Activated naive CD8-positive, alpha-beta T cell treated with anti-CD3 and anti-CD28 coated beads, Interleukin-2, amount 50 U/mL, for 16 hours (primary cell): ENCODE results near the gene TSPAN18.

Source experiments
- DNase-seq: peaks from one replicate; pipeline ENCODE4 v3.0.0-alpha.2; 2020; ENCODE audit warnings: low read depth, low spot score

The TSPAN18 gene

DNA sequence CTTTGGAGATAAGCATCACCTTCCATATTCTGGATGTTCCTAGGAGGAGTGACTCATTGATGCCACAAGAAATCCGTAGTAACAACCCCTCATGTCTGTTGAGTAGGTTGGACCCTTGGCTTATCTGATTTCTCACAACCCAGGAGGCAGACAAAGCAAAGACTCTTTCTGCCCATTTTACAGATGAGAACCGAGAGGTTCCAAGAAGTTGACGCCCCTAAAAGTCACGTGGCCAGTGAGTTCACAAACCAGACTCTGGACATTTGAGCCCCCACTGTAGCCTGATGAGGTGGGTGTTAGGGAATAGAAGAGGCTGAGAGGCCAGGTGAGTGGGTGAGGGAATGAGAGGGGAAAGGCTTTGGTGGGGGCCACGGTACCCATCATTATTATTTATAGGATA lies 70.3 kb downstream of the TSPAN18 start:
- no peak for DNase-seq

DNA sequence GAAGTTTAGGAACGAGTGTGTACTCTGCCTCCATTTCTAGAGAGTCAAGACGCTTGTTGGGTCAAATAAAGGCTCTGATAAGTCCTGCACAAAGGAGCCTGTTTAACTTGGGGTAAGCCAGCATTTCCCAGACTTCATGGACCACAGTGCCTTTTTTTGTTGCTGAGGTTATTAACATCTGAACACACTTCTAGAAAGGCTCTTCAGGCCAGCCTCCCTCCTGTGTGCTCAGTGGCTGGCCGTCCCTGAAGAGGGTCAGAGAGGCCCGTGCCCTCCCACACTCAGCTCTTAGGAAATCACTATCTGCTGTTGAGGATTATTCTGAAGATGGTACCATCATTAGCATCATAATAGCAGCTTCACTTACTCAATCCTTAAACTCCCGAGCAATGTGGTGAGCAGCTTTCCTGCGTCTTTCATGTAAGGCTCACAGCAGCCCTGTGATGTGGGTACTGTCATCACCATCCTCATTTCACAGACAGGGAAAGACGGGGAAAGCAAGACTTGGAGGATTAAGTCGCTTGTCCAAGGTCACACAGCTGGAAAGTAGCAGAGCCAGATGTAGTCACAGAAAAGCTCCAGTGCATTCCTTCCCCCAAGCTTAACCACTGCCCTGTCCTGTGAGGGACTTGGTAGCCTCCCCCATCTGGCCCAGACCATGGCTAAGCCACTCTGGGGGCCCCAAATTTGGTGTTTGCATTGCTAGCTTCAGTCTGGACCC lies 71.3 kb downstream of the TSPAN18 start:
- DNase-seq, result no peak

DNA sequence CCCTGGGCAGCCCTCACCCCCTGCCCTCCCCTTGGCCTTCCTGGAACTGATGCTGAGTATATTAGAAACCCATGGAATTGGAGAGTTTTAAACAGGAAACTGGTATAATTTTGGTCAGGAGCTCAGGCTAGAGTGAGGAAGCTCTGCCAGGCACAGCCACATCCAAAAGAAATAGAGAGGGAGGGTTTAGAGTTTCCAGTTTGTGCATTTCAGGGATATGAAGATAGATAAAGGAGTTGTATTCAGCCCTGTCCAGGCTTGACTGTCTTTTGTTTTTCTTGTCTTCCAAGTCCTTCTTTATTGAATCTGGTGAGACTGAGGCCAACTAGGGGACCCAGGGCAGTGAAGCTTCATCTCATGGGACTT lies 71.8 kb downstream of the TSPAN18 start:
- DNase-seq, result no peak

DNA sequence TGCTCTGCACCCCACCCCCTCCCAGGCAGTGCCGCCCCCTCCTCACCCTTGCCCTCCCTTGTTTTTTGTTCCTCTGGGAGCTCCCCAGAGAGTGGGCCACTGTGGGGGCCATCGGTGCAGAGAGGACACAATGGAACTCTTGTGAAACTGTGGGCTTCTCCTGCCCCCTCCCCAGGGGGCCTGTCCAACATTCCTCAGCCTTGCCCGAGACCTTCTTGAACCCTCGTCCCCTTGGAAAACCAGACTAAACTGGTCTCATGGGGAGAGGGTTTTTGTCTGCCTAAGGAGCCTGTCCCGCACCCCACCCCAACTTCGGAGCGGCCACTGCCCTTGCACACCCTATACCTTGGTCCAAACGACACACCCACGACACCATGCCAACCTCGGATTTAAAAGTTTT lies 72.2 kb downstream of the TSPAN18 start:
- DNase-seq, result no peak

DNA sequence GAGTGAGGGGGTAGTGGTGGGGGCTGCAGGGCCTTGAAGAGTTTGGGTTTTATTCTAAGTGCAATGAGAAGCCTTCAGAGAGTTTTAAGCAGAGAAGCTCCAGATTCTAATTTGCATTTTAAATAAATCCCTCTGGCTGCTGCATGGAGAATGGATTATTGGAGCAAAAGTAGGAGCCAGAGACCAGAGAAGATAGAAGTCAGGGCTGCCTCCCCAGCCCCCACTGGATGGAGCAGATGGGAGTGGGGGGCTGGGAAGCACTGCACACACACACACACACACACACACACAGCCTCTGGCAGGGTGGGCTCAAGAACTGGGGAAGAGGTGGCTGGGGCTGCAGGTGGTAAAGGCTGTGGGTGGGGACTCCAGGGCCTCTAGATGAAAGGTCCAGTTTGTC lies 75.6 kb downstream of the TSPAN18 start:
- no peak for DNase-seq

DNA sequence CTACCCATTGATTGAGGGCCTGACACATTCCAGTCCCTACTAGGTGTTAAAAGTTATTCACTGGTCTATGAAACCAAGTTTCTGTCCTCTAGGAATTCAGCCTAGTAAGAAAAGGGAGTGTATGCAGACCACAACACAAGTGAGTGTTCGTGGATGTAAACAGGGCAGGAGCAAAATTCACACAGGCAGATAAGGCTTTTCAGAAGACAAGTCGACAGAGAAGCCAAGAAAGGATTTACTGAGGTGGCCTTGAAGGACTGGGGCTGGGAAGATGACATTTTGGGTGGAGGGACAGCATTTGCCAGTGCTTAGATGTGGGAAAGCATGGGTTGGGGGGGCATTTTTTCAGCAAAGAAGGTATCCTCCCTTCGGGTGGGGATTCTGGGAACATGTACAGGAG lies 76.2 kb downstream of the TSPAN18 start:
- no peak for DNase-seq

DNA sequence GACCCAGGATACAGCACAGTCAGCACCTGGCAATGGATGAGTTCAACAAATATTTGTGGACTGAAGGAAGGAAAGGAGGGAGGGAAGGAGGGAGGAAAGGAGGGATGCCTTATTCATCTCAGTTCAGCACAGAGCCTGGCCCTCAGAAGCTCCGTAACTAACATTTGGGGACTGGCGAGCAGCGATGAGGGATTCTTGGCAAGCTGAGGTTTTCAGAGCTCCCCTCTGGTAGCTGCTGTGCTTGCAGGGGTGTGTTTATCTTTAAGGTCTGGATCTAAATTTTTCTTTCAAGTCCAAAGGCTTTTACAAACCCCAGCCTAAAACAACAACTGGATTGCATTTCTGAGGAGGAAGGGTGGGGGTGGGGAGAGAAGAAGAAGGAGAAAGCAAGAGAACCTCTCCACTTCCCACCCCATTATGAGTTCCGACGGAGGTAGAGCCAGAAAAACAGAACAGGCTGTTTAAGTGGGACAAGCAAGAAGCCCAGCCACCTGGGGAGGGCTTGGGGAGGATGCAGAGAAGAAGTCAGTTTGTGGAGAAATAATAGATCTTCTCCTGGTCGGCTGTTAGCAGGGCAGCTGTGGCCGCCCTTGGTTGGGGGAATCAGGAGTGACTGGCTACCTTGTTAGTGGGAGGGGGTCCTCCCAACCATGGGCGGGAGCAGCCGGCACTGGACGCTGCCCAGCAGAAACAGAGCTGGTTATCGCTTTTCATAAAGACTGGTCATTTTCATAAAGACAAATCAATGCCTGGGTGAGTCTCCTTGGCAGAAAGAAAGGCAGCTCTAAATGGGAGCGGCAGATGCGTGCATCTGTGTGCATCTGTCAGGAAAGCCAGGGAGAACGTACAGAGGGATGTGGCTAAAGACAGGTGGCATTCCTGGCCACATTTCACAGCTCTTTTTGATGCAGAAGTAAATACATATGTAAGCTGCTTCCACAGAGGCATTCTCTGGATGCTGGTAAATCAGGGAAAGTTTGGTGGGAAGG lies 78.0 kb downstream of the TSPAN18 start:
- DNase-seq, result no peak

DNA sequence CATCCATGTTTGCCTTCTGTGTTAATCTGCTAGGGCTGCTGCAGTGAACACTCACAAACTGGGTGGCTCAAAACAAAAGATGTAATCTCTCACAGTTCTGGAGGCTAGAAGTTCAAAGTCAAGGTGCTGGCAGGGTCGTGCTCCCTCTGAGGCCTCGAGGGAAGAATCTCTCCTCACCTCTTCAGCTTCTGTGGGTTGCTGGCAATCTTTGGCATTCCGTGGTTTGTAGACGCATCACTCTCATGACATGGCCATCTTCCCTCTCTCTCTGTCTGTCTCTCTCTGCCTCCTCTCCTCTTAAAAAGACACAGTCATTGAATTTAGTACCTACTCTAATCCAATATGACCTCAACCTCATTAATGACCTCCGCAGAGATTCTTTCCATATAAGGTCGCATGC lies 78.8 kb downstream of the TSPAN18 start:
- no peak for DNase-seq

DNA sequence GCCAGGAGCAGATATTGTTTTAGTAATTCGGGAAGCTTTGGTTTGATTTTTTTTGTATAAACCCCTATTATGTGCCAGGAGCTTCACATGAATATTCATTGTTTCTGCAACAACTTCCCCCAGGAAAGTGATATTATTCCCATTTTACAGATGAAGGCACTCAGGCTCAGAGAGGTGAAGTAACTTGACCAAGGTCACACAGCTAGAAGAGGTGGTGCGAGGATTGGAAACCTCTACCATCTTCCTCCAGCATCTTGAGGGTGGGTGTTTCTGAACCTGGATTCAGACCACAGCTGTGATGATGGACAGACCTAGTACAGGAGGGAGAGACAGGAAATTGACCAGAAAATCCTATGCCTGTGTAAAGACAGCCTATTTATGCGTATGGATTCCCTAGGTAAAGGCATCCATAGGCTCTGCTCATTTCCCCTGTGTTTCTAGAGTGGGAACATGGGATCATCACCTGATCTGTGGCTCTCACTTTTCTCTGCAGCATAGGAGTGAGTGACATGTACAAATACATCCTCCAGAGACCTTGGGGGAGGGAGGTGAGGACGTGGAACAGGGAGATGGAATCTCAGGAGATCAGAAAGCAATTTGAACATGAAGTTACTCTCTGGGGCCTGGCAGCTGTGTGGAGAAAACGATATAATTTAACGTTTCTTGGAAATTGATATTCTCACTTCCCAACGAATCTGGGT lies 81.4 kb downstream of the TSPAN18 start:
- no peak for DNase-seq

DNA sequence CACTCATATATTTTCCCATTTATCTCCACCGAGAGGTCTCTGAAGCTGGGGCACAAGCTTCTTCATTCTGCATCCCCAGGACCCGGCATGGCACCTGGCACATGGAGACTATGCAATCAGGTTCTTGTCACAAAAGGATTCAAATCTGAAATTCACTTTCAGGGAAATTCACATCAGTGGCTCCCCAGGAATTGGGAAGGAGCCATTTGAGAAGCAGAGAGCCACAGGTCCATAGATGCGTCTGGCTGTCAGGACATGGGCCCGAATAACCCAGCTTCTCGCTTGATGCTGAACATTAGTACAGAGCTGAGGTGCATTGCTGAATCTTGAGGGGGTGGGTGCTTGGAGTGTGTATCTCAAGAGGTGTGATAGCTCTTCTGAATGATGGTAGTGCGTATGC lies 82.5 kb downstream of the TSPAN18 start:
- DNase-seq, result no peak

DNA sequence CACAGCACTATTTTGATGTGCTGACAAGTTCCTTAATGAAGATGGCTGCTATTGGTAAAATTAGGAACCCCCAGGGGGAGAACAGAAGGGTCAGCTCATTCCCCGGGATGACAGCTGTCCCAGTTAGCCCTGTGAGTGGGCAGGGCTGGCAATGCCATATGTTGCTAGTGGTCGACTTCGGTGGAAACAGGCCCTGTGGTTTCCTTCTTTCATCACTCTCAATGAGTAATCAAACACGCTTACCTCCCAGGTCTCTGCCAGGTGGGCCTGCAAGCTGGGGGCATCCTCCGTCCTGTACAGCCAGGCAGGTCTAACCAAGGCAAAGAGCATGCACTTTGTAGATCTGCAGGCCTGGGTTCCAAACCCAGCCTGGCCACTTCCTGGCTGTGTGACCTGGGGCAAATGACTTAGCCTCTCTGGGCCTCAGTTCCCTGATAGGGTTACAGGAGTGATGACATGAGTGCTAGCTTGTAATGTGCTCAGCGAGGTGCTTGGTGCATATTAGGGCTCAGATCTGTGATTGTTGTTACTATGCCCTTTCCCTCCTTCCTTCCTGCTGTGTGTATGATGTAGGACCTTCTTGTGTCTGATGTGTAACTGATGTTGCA lies 85.2 kb downstream of the TSPAN18 start:
- DNase-seq, result no peak

DNA sequence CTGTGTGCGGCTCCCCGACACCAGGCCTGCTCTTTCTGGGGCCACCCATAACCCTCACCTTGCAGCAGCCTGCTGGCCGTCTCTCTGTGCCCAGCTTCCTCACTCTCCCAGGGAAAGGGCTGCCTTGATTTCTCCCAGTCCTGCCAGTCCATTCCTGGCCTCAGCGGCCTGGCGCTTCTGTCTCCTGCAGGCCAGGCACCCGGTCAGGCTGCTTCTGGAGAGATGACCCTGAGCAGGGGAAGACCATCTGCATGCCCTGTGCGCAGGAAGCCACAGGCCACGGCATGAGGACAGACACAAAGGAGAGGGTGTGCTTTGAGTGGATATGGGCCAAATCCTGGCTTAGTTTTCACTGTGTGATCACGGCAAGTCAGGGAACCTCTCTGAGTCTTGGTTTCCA lies 86.2 kb downstream of the TSPAN18 start:
- no peak for DNase-seq

DNA sequence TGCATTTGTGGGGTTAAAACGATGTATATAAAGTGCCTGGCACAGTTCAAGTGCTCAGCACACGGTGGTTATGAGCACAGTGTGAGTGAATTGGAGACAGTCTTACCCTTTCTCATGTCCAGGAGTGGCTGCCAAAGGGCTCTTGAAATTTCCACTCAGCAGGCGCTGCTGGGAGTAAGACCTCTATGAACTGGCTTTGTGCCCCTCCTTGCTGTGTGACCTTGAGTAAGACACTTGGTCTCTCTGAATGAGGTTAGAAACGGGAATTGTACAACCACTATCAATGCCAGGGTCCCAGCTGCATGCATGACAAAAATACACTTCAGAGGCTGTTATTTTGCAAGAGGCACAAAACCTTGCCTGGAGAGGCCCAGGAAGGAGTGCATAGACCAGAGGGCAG lies 86.6 kb downstream of the TSPAN18 start:
- DNase-seq, result no peak

DNA sequence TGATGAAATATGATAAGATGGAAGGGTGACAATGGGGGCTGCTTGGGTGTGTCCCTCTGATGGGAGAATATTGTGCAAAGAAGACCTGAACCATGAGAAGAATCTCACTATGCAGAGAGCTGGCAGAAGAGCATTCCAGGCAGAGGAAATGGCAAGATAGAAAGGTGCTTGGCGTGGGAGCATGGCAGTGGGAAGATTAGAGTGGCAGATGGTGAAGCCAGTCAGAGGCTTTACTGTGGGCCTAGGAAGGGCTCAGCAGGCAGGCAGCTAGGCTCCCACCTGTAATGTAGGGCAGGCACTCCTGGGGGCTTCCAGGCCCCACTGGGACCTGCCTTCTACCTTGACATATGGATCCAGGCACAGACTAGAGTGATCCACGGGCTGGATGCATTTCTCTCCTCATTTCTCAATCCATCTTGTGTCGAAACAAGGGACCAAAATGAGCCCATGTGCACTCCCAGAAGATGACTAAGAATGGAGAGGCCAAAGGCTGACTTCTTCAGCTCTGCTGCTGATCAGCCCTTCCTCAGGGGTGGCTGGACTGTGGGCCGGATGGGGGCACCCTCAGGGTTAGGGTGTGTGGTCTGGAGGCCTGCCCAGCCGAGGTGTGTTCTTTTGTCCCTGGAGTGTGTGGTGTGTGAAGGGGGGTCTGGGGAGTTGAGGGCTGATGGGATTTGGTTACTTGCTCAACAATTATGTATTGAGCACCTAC lies 88.3 kb downstream of the TSPAN18 start:
- DNase-seq, result no peak

DNA sequence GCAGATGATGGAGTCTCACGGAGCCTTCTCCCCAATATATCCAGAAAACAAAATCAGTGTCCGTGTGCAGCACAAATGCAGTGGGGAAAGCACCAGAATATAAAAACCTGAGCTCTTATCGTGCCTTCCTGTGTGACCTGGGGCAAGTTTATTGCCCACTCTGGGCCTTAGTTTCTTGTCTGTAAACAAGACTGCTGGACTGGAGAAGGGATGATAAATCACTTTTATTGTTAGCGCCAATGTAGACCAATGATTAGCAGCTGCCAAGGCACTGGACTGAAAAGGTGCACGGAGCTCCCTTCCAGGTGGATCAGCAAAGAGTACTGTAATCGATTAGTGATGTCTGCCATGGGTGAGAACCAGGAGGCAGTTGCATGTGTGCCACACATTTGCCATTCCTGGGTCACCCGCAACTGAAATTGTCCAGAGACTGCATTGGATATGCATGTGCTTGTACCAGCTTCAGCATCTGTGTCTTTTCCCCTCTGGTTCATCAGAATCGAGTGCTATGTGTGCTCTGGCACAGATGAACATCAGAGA lies 89.2 kb downstream of the TSPAN18 start:
- no peak for DNase-seq

DNA sequence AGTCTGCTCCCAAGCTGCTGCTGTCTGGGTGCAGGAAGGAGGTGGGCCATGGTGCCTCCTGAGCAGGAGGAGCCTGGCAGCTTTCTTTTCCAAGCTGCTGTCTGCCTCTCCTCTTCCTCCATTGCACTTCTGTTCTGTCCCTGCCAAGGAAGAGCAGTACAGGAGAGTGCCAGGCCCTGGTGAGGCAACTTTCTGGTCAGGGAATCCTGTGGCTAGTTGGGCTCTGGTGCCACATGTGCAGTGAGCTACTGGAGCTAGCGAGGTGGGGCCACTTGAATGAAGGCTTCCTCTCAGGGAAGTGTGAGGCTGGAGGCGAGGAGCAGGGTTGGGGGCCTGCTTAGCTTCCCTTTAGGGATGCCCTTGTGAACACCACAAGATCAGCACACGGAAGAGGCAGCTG lies 90.0 kb downstream of the TSPAN18 start:
- no peak for DNase-seq

DNA sequence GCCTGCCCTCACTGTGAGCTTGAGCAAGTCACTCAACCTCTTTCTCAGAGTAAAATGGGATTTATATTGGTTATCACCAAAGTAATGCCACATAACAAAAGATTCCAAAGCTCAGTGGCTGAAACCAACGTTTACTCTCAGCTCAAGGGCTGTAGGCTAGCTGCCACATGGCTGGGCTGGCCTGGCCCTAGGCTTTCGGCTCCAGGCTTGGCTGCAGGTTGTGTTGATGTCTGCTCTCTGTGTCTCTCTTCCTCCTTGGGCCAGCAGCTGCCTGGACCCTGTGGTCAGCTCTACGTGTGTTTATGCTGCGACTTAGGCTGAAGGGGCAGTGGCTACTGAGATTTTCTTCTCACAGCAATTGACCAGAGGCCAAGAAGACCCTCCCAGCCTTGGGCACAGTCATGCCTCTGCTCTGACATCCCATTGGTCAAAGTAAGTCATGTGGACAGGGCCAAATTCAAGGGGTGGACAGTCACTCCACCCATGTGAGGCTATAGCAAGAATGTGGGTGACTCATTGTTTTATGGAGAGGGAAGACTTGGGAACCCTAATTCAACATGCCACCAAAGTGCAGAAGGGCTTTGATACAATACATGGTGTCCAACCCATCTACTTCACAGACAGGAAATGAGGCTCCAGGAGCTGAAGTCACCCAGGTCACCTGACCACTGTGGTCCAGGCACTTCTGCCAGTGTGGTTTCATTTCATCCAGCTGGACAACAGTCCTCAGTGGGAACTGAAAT lies 90.6 kb downstream of the TSPAN18 start:
- DNase-seq, result no peak

DNA sequence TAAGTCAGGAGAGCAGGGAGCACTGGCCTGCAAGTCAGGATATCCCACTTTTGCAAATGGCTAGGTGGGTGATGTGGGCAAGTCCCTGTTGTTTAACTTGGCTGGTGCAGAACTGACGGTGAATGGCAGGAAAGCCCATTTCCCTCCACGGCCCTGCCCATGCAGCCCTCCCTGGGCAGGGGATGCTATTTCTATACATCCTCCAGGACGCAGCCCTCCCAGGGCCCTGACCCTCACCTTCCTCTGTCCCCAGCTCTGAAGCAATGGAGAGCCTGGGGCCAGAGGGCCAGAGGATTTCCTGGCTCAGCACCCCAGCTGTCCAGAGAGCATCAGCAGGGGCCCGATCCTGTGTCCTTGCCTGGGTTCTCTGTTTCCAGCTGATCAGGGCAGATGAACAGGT lies 91.3 kb downstream of the TSPAN18 start:
- no peak for DNase-seq

DNA sequence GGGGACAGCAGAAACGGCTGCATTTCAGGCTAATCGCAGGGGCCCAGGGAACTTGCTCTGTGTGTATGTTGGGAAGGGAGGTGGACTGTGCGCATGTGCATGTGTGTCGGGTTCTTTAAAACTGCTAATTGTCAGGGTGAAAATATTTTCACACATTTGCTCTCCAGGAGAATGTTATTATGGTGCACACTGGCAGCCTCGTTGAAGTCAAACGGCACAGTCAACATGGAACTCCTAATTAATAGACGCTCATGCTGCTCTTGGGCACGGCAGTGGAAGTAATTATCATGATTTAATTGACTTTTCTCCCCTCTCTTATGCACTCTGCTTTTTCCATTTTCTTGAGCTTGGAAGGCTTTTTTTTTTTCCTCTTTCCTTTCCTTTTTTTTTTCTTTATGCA lies 92.6 kb downstream of the TSPAN18 start:
- no peak for DNase-seq

DNA sequence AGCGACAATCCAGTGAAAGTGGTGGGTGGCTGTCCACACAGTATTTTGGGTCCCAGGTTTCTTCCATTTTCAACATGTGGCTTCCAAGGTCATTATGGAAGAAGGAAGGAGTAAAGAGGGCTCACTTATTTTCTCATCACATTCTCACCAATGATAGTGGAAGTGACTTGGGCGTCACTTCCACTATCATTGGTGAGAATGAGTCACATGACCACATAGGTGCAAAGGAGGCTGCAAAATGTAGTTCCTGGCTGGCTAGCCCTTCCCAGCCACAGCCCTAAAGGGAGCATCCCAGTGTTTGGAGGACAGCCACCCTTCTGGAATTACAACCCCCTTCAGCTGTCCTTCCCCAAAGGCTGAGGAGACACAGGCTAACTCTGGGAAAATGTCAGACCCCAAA lies 95.6 kb downstream of the TSPAN18 start:
- DNase-seq, result no peak
